GM12878 (cell line): ENCODE measurements around the gene SPRN. TPM values are rescaled to one million over a fixed set of nuclear protein-coding genes. Genes with fewer than 3 reads are reported as not detected.
A peak's percentile ranks its signal among the peaks of the same experiment; 100 is the strongest.

ENCODE experiments used
- BACH1 ChIP-seq: fragments of 450-650 bp; IDR thresholded peaks from 2 replicates; pipeline ENCODE4 v1.6.1; 2017; ENCODE audit warnings: mild to moderate bottlenecking, borderline replicate concordance
- BHLHE40 ChIP-seq, 2 experiments: fragments of 450-650 bp in 1 of 2; IDR thresholded peaks; 2 replicates each; pipeline ENCODE4 v1.6.1; 2011 to 2017; ENCODE audit warnings: low read depth in 2 of 2, borderline replicate concordance in 1 of 2, improper control_type of control experiment in 1 of 2, low read length in 1 of 2, mild to moderate bottlenecking in 1 of 2
- CHD2 ChIP-seq: IDR thresholded peaks from 2 replicates; pipeline ENCODE4 v1.6.1; 2011; ENCODE audit warnings: low read depth, low read length, improper control_type of control experiment, borderline replicate concordance
- DPF2 ChIP-seq: fragments of 450-650 bp; IDR thresholded peaks from 2 replicates; pipeline ENCODE4 v1.6.1; 2017; ENCODE audit warnings: mild to moderate bottlenecking
- ESRRA ChIP-seq: IDR thresholded peaks from 2 replicates; pipeline ENCODE4 v1.6.1; 2012; ENCODE audit warnings: mild to moderate bottlenecking, low read length, improper control_type of control experiment
- EZH2 ChIP-seq: IDR thresholded peaks from 2 replicates; pipeline ENCODE4 v1.6.1; 2012; ENCODE audit warnings: low read depth, mild to moderate bottlenecking, control low read depth, inconsistent platforms, low read length, borderline replicate concordance; ENCODE audit not compliant: control insufficient read depth
- GATAD2B ChIP-seq: fragments of 450-650 bp; conservative IDR thresholded peaks from 2 replicates; pipeline ENCODE4 v1.6.1; 2017; ENCODE audit warnings: low read depth, mild to moderate bottlenecking, moderate library complexity
- IKZF1 ChIP-seq: fragments of 450-650 bp; conservative IDR thresholded peaks from 2 replicates; pipeline ENCODE4 v1.6.1; 2017; ENCODE audit warnings: antibody characterized with exemption, mild to moderate bottlenecking
- IKZF2 ChIP-seq, 2 experiments: fragments of 450-650 bp; IDR thresholded peaks; 2 replicates each; pipeline ENCODE4 v1.6.1; 2017; ENCODE audit warnings: mild to moderate bottlenecking in 2 of 2, moderate library complexity in 2 of 2
- KLF5 ChIP-seq: fragments of 450-650 bp; IDR thresholded peaks from 2 replicates; pipeline ENCODE4 v1.6.1; 2014; ENCODE audit warnings: mild to moderate bottlenecking; ENCODE audit not compliant: partially characterized antibody
- LARP7 ChIP-seq: fragments of 450-650 bp; IDR thresholded peaks from 2 replicates; pipeline ENCODE4 v1.6.1; 2017; ENCODE audit warnings: mild to moderate bottlenecking
- MLLT1 ChIP-seq: fragments of 450-650 bp; IDR thresholded peaks from 2 replicates; pipeline ENCODE4 v1.6.1; 2016; ENCODE audit warnings: mild to moderate bottlenecking
- NBN ChIP-seq: fragments of 450-650 bp; IDR thresholded peaks from 2 replicates; pipeline ENCODE4 v1.6.1; 2016
- NKRF ChIP-seq: fragments of 450-650 bp; conservative IDR thresholded peaks from 2 replicates; pipeline ENCODE4 v1.6.1; 2017; ENCODE audit warnings: mild to moderate bottlenecking, moderate library complexity
- NR2C1 ChIP-seq: fragments of 450-650 bp; IDR thresholded peaks from 2 replicates; pipeline ENCODE4 v1.6.1; 2017; ENCODE audit warnings: antibody characterized with exemption, mild to moderate bottlenecking, moderate library complexity
- NR2F1 ChIP-seq: fragments of 450-650 bp; conservative IDR thresholded peaks from 2 replicates; pipeline ENCODE4 v1.6.1; 2017; ENCODE audit warnings: mild to moderate bottlenecking
- PAX5 ChIP-seq: IDR thresholded peaks from 2 replicates; pipeline ENCODE4 v1.6.1; 2011; ENCODE audit warnings: low read depth, low read length, borderline replicate concordance
- PBX3 ChIP-seq: IDR thresholded peaks from 2 replicates; pipeline ENCODE4 v1.6.1; 2011; ENCODE audit warnings: mild to moderate bottlenecking, low read depth, low read length, moderate library complexity; ENCODE audit not compliant: insufficient replicate concordance
- PKNOX1 ChIP-seq: fragments of 450-650 bp; IDR thresholded peaks from 2 replicates; pipeline ENCODE4 v1.6.1; 2016; ENCODE audit warnings: mild to moderate bottlenecking
- POLR2A ChIP-seq: IDR thresholded peaks from 2 replicates; pipeline ENCODE4 v1.6.1; 2011; ENCODE audit warnings: low read depth, mild to moderate bottlenecking, low read length
- SIN3A ChIP-seq: IDR thresholded peaks from 2 replicates; pipeline ENCODE4 v1.6.1; 2012; ENCODE audit warnings: low read depth, low read length, improper control_type of control experiment
- SMARCA5 ChIP-seq: fragments of 450-650 bp; IDR thresholded peaks from 2 replicates; pipeline ENCODE4 v1.6.1; 2017; ENCODE audit warnings: mild to moderate bottlenecking
- SMC3 ChIP-seq: IDR thresholded peaks from 2 replicates; pipeline ENCODE4 v1.6.1; 2011; ENCODE audit warnings: low read length, improper control_type of control experiment, borderline replicate concordance
- STAT1 ChIP-seq: fragments of 450-650 bp; conservative IDR thresholded peaks from 2 replicates; pipeline ENCODE4 v1.6.1; 2014; ENCODE audit warnings: antibody characterized with exemption, mild to moderate bottlenecking
- SUZ12 ChIP-seq: fragments of 200-600 bp; sonication (generic); IDR thresholded peaks from one replicate; pipeline ENCODE4 v1.6.1; 2018; ENCODE audit warnings: antibody characterized with exemption, mild to moderate bottlenecking; ENCODE audit not compliant: unreplicated experiment
- YBX1 ChIP-seq: fragments of 450-650 bp; IDR thresholded peaks from 2 replicates; pipeline ENCODE4 v1.6.1; 2016; ENCODE audit warnings: antibody characterized with exemption
- polyA plus RNA-seq, 11 experiments: library from polyadenylated mRNA; depleted of rRNA in 4 of 11; unstranded in 6 of 11; stranded (reverse) in 5 of 11; fragments of >200 nt; fragmentation: Nextera tagmentation in 4 of 11; fragmentation: Illumina TruSeq in 1 of 11; extraction: Ambion mirVana in 4 of 11; extraction: Trizol in 1 of 11; gene quantifications; 1 replicate in 1 of 11; 2 replicates in 10 of 11; pipeline versions ENCODE4 v1.2.1 to v1.2.3, GENCODE V29; 2011 to 2016; ENCODE audit warnings: inconsistent platforms in 2 of 11, missing spikeins in 2 of 11, low read depth in 1 of 11
- total RNA-seq, 4 experiments: library from RNA; depleted of rRNA in 3 of 4; stranded (reverse); fragments of >200 nt in 3 of 4; fragmentation: Illumina TruSeq in 1 of 4; extraction: Trizol in 1 of 4; gene quantifications; 2 replicates each; pipeline versions ENCODE4 v1.2.1 to v1.2.3, GENCODE V29; 2013 to 2021

SPRN gene
- total and polyA plus RNA-seq, 10 of the 15 experiments (the other 5 are each of a cell fraction or from before 2014, with no cell fraction given), result 0.03 to 0.96 (median 0.46) TPM; not detected in 6

- TF ChIP-seq PKNOX1 (0 out of 2 replicates have a peak, but pooled peaks have one; percentile 11), NR2F1 (peak; percentile 84), ESRRA (peak; percentile 91; the same call in 1 of the 2 replicates), NKRF (peak; percentile 34; the same call in 1 of the 2 replicates), DPF2 (peak; percentile 33), KLF5 (no peak), POLR2A (peak; percentile 43; the same call in 1 of the 2 replicates), EZH2 (no peak), SUZ12 (no peak), NR2C1 (peak; percentile 51), PBX3 (no peak), PAX5 (no peak), LARP7 (peak; percentile 67), SIN3A (0 out of 2 replicates have a peak, but pooled peaks have one; percentile 10), YBX1 (no peak), BHLHE40 (IDR thresholded peaks at IDR 0.05; ENCODE audit: borderline replicate concordance in 1 of 2, low read depth in 2 of 2, low read length in 1 of 2) (peak in 1 of 2 experiments; percentile 76; a peak in 2 of 4 replicates), MLLT1 (peak; percentile 20; the same call in 1 of the 2 replicates), STAT1 (0 out of 2 replicates have a peak, but pooled peaks have one; percentile 23), NBN (peak; percentile 90), IKZF1 (peak; percentile 81), CHD2 (no peak), GATAD2B (peak; percentile 68), IKZF2 (IDR thresholded peaks at IDR 0.05) (peak; percentile 49 to 59; a peak in 2 of 4 replicates), BACH1 (peak; percentile 67), SMARCA5 (peak; percentile 53), SMC3 (no peak)
These were observed 46.0 kb downstream of the SPRN start (continued) for GRCh38 chr10:133378251-133379096.
